Measurements from ENCODE around the gene C1orf210. TPM values are rescaled to one million over a fixed set of nuclear protein-coding genes. Genes with fewer than 3 reads are reported as not detected.

Gene C1orf210
- total and polyA plus RNA-seq, 8 donors, result 8.5 to 22.5 (median 9.5) TPM

DNA sequence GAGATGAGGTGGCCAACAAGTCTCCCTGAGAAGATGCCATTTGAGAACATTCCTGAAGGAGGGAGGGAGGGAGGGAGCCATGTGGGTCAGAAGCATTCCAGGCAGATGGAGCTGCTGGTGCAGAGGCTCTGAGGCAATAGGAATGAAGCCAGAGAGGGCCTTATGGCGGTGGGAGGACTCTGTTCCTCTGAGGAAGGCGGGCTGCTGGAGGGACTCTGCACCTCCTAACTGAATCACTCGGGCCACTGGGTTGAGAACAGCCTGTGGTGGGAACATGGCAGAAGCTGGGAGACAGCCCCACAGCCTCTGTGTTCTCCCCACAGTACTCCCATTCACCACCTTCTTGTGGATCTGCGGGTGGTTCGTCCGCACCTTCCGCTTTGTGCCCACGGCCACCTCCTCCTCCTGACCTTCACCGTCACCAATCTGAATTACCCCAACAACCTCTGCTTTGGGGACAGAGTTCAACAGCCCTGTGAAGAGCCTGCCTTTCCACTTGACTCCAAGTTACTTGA, 18.0 kb downstream of the C1orf210 start:
- DNase-seq, result peak in 1 of 4 donors; percentile 42
- peak overlapping the region in 1 of 2 donors; percentile 35 for H3K27ac ChIP-seq

DNA sequence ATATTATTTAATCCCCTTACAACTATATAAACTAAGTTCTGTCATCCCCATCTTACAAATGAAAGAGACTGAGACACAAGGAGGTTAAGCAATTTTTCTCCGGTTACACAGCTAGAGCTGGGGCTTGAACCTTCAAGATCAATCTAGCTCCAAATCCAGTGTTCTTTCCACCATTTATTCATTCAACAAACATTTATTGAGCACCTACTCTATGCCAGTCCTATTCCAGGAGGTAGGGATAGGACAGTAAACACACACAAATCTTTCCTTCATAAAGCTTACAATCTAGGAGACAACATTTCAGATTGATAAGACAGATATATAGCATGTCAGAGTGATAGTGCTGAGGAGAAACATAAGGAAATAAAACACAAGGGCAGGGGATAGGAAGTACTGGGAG, 18.5 kb downstream of the C1orf210 start:
- ATAC-seq, result no peak
- Histone ChIP-seq H3K36me3 (no peaks in the 10 kb centered on the region), H3K4me1 (peaks cover 0 to 13% of the 10 kb centered on the region in 2 donors), H3K27me3 (peaks cover 0 to 6% of the 10 kb centered on the region in 2 donors), H3K27ac (no peak overlapping the region), H3K4me3 (no peak overlapping the region), H3K9me3 (no peaks in the 10 kb centered on the region)
- TF ChIP-seq, protein P1, sequence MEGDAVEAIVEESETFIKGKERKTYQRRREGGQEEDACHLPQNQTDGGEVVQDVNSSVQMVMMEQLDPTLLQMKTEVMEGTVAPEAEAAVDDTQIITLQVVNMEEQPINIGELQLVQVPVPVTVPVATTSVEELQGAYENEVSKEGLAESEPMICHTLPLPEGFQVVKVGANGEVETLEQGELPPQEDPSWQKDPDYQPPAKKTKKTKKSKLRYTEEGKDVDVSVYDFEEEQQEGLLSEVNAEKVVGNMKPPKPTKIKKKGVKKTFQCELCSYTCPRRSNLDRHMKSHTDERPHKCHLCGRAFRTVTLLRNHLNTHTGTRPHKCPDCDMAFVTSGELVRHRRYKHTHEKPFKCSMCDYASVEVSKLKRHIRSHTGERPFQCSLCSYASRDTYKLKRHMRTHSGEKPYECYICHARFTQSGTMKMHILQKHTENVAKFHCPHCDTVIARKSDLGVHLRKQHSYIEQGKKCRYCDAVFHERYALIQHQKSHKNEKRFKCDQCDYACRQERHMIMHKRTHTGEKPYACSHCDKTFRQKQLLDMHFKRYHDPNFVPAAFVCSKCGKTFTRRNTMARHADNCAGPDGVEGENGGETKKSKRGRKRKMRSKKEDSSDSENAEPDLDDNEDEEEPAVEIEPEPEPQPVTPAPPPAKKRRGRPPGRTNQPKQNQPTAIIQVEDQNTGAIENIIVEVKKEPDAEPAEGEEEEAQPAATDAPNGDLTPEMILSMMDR (IDR thresholded peaks at IDR 0.05), result no peak
- intact Hi-C loops (cut with DNase I), result no loop called here
- DNase-seq, result no peak

More for the DNA sequence above, 18.0 kb downstream of the C1orf210 start:
- Histone ChIP-seq H3K36me3 (no peaks in the 10 kb centered on the region), H3K27me3 (peaks cover 0 to 6% of the 10 kb centered on the region in 2 donors), H3K9me3 (no peaks in the 10 kb centered on the region), H3K4me3 (no peak overlapping the region), H3K4me1 (peaks cover 0 to 13% of the 10 kb centered on the region in 2 donors)
- ATAC-seq, result peak; percentile 11
- intact Hi-C loops (cut with DNase I), result no loop called here
- TF ChIP-seq, protein P1 (IDR thresholded peaks at IDR 0.05), result no peak

DNA sequence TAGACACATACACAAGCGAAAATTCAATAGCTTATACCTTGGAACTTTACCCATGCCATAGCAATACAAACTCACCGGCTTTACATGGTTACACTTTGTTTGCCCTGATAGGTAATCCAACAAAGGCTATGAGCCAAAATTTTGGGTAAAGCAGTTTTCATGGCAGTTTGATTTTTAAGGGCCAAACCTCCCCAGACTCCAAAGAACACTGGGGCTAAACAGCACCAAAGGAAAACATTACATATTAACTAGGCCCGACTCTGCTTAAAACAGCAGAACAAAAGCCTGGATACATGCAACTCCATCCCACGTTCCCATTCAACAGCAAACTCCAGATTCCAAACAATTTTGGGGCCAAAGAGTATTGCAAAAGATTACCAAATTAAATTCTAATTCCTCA, 19.9 kb downstream of the C1orf210 start:
- intact Hi-C loops (cut with DNase I), result no loop called here
- Histone ChIP-seq H3K4me3 (no peak overlapping the region), H3K9me3 (no peaks in the 10 kb centered on the region), H3K27me3 (peaks cover 0 to 2% of the 10 kb centered on the region in 2 donors), H3K36me3 (no peaks in the 10 kb centered on the region), H3K4me1 (peaks cover 0 to 4% of the 10 kb centered on the region in 2 donors), H3K27ac (no peak overlapping the region)
- DNase-seq (no peak), ATAC-seq (no peak)
- TF ChIP-seq, protein P1 (IDR thresholded peaks at IDR 0.05), result no peak

DNA sequence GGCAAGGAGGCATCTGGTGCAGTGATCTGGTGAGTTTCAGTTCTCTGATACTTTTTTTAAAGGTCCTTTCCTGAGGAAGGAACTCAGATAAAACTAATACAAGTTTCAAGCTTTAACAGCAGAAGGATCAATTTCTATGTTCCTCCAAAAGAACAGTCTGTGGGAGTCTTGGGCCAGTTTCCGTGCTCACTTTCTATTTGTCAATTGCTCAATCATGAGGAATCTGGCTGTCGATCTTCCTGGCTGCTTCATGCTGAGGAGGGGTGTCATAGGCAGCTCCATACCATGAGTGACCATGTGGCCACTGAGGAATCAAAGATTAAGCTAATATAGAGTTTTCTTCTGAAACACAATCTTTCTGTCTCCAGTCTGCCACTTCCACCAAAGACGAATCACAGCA, 27.0 kb downstream of the C1orf210 start:
- Histone ChIP-seq H3K27ac (no peak overlapping the region), H3K4me1 (no peaks in the 10 kb centered on the region), H3K4me3 (no peak overlapping the region), H3K27me3 (no peaks in the 10 kb centered on the region), H3K36me3 (no peaks in the 10 kb centered on the region), H3K9me3 (no peaks in the 10 kb centered on the region)
- no peak for DNase-seq
- TF ChIP-seq, protein P1 (IDR thresholded peaks at IDR 0.05), result no peak
- ATAC-seq, result no peak
- intact Hi-C loops (cut with DNase I), result no loop called here

DNA sequence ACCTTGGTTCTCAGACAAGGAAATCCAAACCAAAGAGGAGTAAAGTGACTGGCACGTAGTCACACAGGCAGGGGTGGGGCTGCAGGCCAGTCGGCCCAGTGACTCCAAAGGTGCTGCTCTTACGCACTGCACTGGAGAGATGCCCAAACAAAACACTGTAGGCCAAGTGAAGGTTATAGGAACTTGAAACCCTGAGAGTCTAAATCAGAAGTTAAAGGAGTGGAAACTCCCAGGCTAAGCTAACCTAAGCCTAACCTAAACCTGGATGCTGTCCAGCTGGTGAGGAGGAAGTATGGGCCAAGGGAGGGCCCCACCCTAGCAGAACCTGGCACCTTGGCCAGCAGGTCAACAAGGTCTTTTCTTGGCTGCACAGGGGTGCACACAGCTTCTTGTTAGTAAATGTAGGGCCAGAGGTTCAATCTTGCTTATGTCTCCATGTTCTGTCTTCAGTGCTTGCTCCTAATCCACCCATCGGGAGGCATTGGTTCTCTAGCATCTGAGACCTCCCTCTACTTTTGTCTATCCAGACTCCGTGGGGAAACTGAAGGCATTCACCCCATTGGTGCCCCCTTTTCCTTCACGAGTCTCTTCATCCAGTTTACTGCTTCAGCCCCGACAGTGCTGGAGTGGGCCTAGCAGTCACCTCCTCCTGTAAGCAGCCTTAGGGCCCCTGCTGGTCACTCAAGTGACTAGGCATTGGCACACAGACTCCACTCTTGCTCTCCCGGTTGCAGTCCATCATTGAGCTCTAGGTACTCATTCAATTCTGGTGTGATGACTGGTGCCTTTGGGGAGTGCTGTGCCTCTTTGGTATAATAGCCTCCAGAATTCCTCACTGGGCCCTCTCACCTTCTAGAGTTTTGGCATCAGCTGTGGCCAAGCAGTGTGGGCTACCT, 28.5 kb downstream of the C1orf210 start:
- Histone ChIP-seq H3K9me3 (no peaks in the 10 kb centered on the region), H3K27ac (peak overlapping the region; percentile 54 to 57), H3K4me1 (no peaks in the 10 kb centered on the region), H3K27me3 (no peaks in the 10 kb centered on the region), H3K36me3 (no peaks in the 10 kb centered on the region), H3K4me3 (no peak overlapping the region)
- intact Hi-C loops (cut with DNase I), result no loop called here
- peak in 2 of 4 donors; percentile 40 to 79 for DNase-seq
- TF ChIP-seq, protein P1 (IDR thresholded peaks at IDR 0.05), result no peak
- ATAC-seq, result peak; percentile 92
